ENCODE data around the gene CRB2. TPM values are rescaled to one million over a fixed set of nuclear protein-coding genes. Genes with fewer than 3 reads are reported as not detected.

Gene CRB2
- total and polyA plus RNA-seq, 2 of the 13 experiments (the other 11 are each of a cell fraction or from before 2014, with no cell fraction given) = 0.01 to 0.29 TPM

DNA sequence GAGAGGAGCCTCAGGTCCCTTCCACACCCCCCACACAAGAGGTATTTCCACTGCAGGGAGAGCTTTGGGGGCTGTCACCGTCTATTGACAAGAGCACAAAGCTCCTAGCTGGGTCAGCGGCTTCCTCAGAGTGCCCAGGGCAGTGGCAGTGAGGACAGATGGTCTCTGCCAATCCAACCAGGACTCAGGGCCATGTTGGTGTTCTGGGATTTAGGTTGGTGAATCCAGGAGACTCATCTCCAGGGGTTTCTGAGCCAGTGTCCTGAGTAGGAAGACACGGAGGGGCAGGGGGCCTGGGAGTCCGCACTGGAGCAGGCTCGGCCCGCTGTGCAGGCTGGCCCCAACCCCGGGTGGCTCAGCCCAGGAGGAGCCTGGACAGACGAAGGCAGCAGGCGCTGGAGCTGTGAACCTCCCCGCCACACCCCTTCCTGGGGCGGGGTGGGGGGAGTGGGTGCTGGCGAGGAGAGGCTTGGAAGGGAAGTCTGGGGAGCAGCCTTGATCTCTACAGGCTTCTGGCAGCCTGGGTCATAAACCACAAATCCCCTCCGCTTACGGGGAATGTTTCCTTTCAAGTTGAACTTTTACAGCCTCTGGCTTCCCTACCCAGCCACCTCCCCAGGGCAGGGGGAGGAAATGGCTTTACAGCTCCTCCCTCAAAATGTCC is 19.6 kb downstream of the CRB2 start (continued):
- TF ChIP-seq, protein P1, sequence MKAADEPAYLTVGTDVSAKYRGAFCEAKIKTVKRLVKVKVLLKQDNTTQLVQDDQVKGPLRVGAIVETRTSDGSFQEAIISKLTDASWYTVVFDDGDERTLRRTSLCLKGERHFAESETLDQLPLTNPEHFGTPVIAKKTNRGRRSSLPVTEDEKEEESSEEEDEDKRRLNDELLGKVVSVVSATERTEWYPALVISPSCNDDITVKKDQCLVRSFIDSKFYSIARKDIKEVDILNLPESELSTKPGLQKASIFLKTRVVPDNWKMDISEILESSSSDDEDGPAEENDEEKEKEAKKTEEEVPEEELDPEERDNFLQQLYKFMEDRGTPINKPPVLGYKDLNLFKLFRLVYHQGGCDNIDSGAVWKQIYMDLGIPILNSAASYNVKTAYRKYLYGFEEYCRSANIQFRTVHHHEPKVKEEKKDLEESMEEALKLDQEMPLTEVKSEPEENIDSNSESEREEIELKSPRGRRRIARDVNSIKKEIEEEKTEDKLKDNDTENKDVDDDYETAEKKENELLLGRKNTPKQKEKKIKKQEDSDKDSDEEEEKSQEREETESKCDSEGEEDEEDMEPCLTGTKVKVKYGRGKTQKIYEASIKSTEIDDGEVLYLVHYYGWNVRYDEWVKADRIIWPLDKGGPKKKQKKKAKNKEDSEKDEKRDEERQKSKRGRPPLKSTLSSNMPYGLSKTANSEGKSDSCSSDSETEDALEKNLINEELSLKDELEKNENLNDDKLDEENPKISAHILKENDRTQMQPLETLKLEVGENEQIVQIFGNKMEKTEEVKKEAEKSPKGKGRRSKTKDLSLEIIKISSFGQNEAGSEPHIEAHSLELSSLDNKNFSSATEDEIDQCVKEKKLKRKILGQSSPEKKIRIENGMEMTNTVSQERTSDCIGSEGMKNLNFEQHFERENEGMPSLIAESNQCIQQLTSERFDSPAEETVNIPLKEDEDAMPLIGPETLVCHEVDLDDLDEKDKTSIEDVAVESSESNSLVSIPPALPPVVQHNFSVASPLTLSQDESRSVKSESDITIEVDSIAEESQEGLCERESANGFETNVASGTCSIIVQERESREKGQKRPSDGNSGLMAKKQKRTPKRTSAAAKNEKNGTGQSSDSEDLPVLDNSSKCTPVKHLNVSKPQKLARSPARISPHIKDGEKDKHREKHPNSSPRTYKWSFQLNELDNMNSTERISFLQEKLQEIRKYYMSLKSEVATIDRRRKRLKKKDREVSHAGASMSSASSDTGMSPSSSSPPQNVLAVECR (CRISPR knock-in tag; IDR thresholded peaks at IDR 0.05; ENCODE audit: borderline replicate concordance) = peak; percentile 28; the same call in 1 of the 2 replicates
- TF ChIP-seq RXRB (CRISPR knock-in tag; IDR thresholded peaks at IDR 0.05; ENCODE audit: borderline replicate concordance) = peak; percentile 15; the same call in 1 of the 2 replicates
- TF ChIP-seq PAF1 (CRISPR knock-in tag; IDR thresholded peaks at IDR 0.05) = no peak
- TF ChIP-seq, protein P2, sequence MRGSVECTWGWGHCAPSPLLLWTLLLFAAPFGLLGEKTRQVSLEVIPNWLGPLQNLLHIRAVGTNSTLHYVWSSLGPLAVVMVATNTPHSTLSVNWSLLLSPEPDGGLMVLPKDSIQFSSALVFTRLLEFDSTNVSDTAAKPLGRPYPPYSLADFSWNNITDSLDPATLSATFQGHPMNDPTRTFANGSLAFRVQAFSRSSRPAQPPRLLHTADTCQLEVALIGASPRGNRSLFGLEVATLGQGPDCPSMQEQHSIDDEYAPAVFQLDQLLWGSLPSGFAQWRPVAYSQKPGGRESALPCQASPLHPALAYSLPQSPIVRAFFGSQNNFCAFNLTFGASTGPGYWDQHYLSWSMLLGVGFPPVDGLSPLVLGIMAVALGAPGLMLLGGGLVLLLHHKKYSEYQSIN (CRISPR knock-in tag; IDR thresholded peaks at IDR 0.05; ENCODE audit: borderline replicate concordance) = no peak
- TF ChIP-seq TCF12 (IDR thresholded peaks at IDR 0.05) = no peak
- TF ChIP-seq TCF12 (CRISPR knock-in tag; IDR thresholded peaks at IDR 0.05) = no peak
- no peak for TF ChIP-seq PRMT3 (CRISPR knock-in tag; IDR thresholded peaks at IDR 0.05; ENCODE audit: borderline replicate concordance, low read depth)
- TF ChIP-seq SNRNP70 (IDR thresholded peaks at IDR 0.05; ENCODE audit: low read depth, low read length) = no peak
- TF ChIP-seq TP53 (CRISPR knock-in tag; conservative IDR thresholded peaks at IDR 0.05) = no peak
- peak; percentile 48 for TF ChIP-seq AGO2 (optimal IDR thresholded peaks at IDR 0.05; ENCODE audit: low read depth, low read length)
- no peak for TF ChIP-seq EED (CRISPR knock-in tag; IDR thresholded peaks at IDR 0.05)
- no peak for TF ChIP-seq KLF12 (CRISPR knock-in tag; IDR thresholded peaks at IDR 0.05; ENCODE audit: borderline replicate concordance)
